Measurements from ENCODE around the gene TNNT1.

The TNNT1 gene

DNA sequence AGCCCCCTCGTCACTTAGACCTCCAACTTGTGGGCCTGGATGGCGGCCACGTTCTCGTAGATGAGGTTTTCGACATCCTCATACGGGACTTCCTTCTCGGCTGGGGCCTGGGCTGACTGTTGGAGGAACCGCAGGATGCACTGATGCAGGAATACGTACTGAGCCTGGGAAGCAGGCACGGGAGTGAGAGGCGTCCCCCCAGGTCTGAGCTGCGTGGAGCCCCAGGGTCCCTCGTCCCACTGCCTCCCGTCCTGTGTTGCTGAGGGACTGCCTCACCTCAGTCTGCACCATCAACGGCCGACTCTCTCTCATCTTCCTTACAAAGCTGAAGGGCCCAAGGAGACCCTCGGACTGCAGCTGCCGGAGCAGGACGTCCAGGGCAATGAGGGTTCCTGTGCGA lies 32.7 kb upstream of the TNNT1 start:
- Histone ChIP-seq H3K79me2 (ENCODE audit: low read length) (no peaks in the 10 kb centered on the region), H3K4me1 (ENCODE audit: low read length) (no peaks in the 10 kb centered on the region), H3K36me3 (replicated peaks; ENCODE audit: low read depth, low read length) (no peaks in the 10 kb centered on the region), H3K4me3 (ENCODE audit: low read length) (no peak overlapping the region), H3K9ac (ENCODE audit: low read length) (no peak overlapping the region), H3K27ac (ENCODE audit: low read length) (no peak overlapping the region), H2AFZ (ENCODE audit: low read depth, low read length) (no peak overlapping the region), H3K9me3 (ENCODE audit: insufficient read depth, low read length) (no peaks in the 10 kb centered on the region), H3K4me2 (ENCODE audit: low read length) (no peak overlapping the region), H4K20me1 (ENCODE audit: insufficient read depth, low read length) (no peaks in the 10 kb centered on the region), H3K27me3 (ENCODE audit: low read depth, low read length) (peaks cover 7% of the 10 kb centered on the region; the same call in 1 of the 2 replicates)
- TF ChIP-seq, protein P1, sequence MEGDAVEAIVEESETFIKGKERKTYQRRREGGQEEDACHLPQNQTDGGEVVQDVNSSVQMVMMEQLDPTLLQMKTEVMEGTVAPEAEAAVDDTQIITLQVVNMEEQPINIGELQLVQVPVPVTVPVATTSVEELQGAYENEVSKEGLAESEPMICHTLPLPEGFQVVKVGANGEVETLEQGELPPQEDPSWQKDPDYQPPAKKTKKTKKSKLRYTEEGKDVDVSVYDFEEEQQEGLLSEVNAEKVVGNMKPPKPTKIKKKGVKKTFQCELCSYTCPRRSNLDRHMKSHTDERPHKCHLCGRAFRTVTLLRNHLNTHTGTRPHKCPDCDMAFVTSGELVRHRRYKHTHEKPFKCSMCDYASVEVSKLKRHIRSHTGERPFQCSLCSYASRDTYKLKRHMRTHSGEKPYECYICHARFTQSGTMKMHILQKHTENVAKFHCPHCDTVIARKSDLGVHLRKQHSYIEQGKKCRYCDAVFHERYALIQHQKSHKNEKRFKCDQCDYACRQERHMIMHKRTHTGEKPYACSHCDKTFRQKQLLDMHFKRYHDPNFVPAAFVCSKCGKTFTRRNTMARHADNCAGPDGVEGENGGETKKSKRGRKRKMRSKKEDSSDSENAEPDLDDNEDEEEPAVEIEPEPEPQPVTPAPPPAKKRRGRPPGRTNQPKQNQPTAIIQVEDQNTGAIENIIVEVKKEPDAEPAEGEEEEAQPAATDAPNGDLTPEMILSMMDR (IDR thresholded peaks at IDR 0.05; ENCODE audit: low read depth, low read length): no peak
- no peak for TF ChIP-seq EZH2phosphoT487 (IDR thresholded peaks at IDR 0.05; ENCODE audit: low read depth)

DNA sequence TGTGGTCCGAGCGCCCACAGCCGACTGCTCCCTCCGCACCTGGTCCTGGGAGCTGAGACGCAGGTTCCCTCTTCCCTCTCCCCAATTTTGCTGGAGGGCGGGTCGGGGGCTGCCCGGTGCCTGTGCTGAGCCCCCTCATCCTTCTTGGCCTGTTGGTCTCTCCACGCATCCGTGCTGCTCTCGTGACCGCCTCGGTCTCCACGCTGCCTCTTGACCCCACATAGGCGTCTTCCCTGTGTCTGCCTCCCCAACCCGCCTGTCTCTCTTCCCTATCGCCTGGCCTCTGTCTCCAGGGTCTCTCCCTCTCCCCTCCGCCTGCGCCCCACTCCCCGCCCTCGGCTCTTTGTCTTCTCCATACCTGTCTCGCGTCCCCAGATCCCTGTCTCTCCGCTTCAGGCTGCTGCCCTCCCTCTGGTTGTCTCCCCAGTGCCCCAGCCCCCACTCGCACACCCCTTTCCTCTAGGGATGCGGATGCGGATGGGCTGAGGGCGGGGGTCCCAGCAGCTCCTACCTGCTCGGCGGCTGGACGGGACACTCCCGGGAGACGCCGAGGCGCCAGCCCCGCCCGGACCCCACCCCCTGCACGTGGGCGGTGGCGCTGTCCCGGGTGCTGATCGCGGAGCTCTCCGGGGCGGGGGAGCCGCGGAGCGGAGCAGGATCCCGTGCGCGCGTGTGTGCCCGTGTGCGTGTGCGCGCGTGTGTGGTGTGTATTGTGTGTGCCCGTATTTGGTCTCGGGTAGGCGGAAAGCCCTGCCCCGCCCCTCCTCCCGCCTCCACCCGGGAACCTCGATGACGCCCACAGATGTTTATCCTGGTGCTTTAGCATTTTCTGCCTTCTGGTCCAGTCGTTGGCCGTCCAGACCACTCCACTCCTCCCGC lies 30.8 kb upstream of the TNNT1 start, which contains the start of gene SYT5:
TSS of gene SYT5 (minus strand) at position 684 of the 879 bp plus-strand sequence. CDS start 1,248 bp downstream, outside the sequence.
- TF ChIP-seq, protein P1 (IDR thresholded peaks at IDR 0.05; ENCODE audit: low read depth, low read length): no peak
- no peak for TF ChIP-seq EZH2phosphoT487 (IDR thresholded peaks at IDR 0.05; ENCODE audit: low read depth)
- no peak within 1 kb of the TSS for H3K27ac ChIP-seq (ENCODE audit: low read length)
- no peaks in the 10 kb centered on the region for H4K20me1 ChIP-seq (ENCODE audit: insufficient read depth, low read length)
- H3K4me3 ChIP-seq (ENCODE audit: low read length): no peak within 1 kb of the TSS
- H3K36me3 ChIP-seq (replicated peaks; ENCODE audit: low read depth, low read length): no peaks in the 10 kb centered on the region
- H3K79me2 ChIP-seq (ENCODE audit: low read length): no peaks in the 10 kb centered on the region
- no peak within 1 kb of the TSS for H3K9ac ChIP-seq (ENCODE audit: low read length)
- no peaks in the 10 kb centered on the region for H3K4me1 ChIP-seq (ENCODE audit: low read length)
- no peak within 1 kb of the TSS for H2AFZ ChIP-seq (ENCODE audit: low read depth, low read length)
- H3K4me2 ChIP-seq (ENCODE audit: low read length): no peak within 1 kb of the TSS
- 0 out of 2 replicates have a peak, but pooled peaks cover 3% of the 10 kb centered on the region for H3K27me3 ChIP-seq (ENCODE audit: low read depth, low read length)
- no peaks in the 10 kb centered on the region for H3K9me3 ChIP-seq (ENCODE audit: insufficient read depth, low read length)

GRCh38 chr19:55178781-55179599 lies 30.0 kb upstream of the TNNT1 start:
- Histone ChIP-seq H3K9ac (ENCODE audit: low read length) (no peak overlapping the region), H3K9me3 (ENCODE audit: insufficient read depth, low read length) (no peaks in the 10 kb centered on the region), H3K4me3 (ENCODE audit: low read length) (no peak overlapping the region), H3K36me3 (replicated peaks; ENCODE audit: low read depth, low read length) (no peaks in the 10 kb centered on the region), H3K27ac (ENCODE audit: low read length) (no peak overlapping the region), H3K27me3 (ENCODE audit: low read depth, low read length) (0 out of 2 replicates have a peak, but pooled peaks cover 3% of the 10 kb centered on the region), H2AFZ (ENCODE audit: low read depth, low read length) (no peak overlapping the region), H3K4me2 (ENCODE audit: low read length) (no peak overlapping the region), H4K20me1 (ENCODE audit: insufficient read depth, low read length) (no peaks in the 10 kb centered on the region), H3K4me1 (ENCODE audit: low read length) (no peaks in the 10 kb centered on the region), H3K79me2 (ENCODE audit: low read length) (no peaks in the 10 kb centered on the region)
- TF ChIP-seq, protein P1 (IDR thresholded peaks at IDR 0.05; ENCODE audit: low read depth, low read length): no peak
- no peak for TF ChIP-seq EZH2phosphoT487 (IDR thresholded peaks at IDR 0.05; ENCODE audit: low read depth)

GRCh38 chr19:55176076-55176475 lies 27.1 kb upstream of the TNNT1 start:
- no peak for TF ChIP-seq EZH2phosphoT487 (IDR thresholded peaks at IDR 0.05; ENCODE audit: low read depth)
- TF ChIP-seq, protein P1 (IDR thresholded peaks at IDR 0.05; ENCODE audit: low read depth, low read length): no peak
- Histone ChIP-seq H3K4me1 (ENCODE audit: low read length) (no peaks in the 10 kb centered on the region), H3K36me3 (replicated peaks; ENCODE audit: low read depth, low read length) (no peaks in the 10 kb centered on the region), H2AFZ (ENCODE audit: low read depth, low read length) (no peak overlapping the region), H3K9ac (ENCODE audit: low read length) (no peak overlapping the region), H3K27me3 (ENCODE audit: low read depth, low read length) (no peaks in the 10 kb centered on the region), H3K27ac (ENCODE audit: low read length) (no peak overlapping the region), H4K20me1 (ENCODE audit: insufficient read depth, low read length) (no peaks in the 10 kb centered on the region), H3K79me2 (ENCODE audit: low read length) (no peaks in the 10 kb centered on the region), H3K4me2 (ENCODE audit: low read length) (no peak overlapping the region), H3K4me3 (ENCODE audit: low read length) (no peak overlapping the region), H3K9me3 (ENCODE audit: insufficient read depth, low read length) (no peaks in the 10 kb centered on the region)
